Uterus (tissue), 2 donors: ENCODE measurements around the gene SERPINB2.

Source experiments
- POLR2A ChIP-seq, 2 donors: fragments of 450-650 bp; IDR thresholded peaks; one replicate each; pipeline ENCODE4 v1.6.1; 2016; ENCODE audit warnings: antibody characterized with exemption in 2 of 2, mild to moderate bottlenecking in 1 of 2, moderate library complexity in 1 of 2
- TF ChIP-seq, protein P1 (sequence below), 4 experiments: fragments of 200-600 bp in 2 of 4; fragments of 450-650 bp in 2 of 4; sonication (generic) in 2 of 4; IDR thresholded peaks; one replicate each; pipeline ENCODE4 v1.5.1; 2016 to 2019; ENCODE audit warnings: antibody characterized with exemption in 4 of 4, mild to moderate bottlenecking in 2 of 4, moderate library complexity in 1 of 4

GRCh38 chr18:63890237-63890949, 2.9 kb downstream of the SERPINB2 start:
- TF ChIP-seq, protein P1, sequence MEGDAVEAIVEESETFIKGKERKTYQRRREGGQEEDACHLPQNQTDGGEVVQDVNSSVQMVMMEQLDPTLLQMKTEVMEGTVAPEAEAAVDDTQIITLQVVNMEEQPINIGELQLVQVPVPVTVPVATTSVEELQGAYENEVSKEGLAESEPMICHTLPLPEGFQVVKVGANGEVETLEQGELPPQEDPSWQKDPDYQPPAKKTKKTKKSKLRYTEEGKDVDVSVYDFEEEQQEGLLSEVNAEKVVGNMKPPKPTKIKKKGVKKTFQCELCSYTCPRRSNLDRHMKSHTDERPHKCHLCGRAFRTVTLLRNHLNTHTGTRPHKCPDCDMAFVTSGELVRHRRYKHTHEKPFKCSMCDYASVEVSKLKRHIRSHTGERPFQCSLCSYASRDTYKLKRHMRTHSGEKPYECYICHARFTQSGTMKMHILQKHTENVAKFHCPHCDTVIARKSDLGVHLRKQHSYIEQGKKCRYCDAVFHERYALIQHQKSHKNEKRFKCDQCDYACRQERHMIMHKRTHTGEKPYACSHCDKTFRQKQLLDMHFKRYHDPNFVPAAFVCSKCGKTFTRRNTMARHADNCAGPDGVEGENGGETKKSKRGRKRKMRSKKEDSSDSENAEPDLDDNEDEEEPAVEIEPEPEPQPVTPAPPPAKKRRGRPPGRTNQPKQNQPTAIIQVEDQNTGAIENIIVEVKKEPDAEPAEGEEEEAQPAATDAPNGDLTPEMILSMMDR (IDR thresholded peaks at IDR 0.05): no peak
- no peak for TF ChIP-seq POLR2A (IDR thresholded peaks at IDR 0.05)
